Osteocyte (in vitro differentiated cells): ENCODE results near the gene CCDC27. TPM values are rescaled to one million over a fixed set of nuclear protein-coding genes. Genes with fewer than 3 reads are reported as not detected.

Source experiments
- DNase-seq: peaks from one replicate; pipeline ENCODE4 v3.0.0; 2021; ENCODE audit warnings: mixed read lengths; ENCODE audit not compliant: unreplicated experiment; ENCODE audit errors: extremely low spot score
- H3K27ac Mint-ChIP-seq: one replicate; pipeline ENCODE4 v1.8.0; 2021; ENCODE audit warnings: mild to moderate bottlenecking, mixed read lengths; ENCODE audit not compliant: unreplicated experiment
- H3K27me3 Mint-ChIP-seq: one replicate; pipeline ENCODE4 v1.8.0; 2021; ENCODE audit warnings: mixed read lengths; ENCODE audit not compliant: unreplicated experiment
- H3K36me3 Mint-ChIP-seq: one replicate; pipeline ENCODE4 v1.8.0; 2021; ENCODE audit warnings: mixed read lengths; ENCODE audit not compliant: unreplicated experiment
- H3K4me1 Mint-ChIP-seq: one replicate; pipeline ENCODE4 v1.8.0; 2021; ENCODE audit warnings: mixed read lengths; ENCODE audit not compliant: unreplicated experiment
- H3K4me3 Mint-ChIP-seq: one replicate; pipeline ENCODE4 v1.8.0; 2021; ENCODE audit warnings: mild to moderate bottlenecking, moderate library complexity, mixed read lengths; ENCODE audit not compliant: unreplicated experiment
- H3K9me3 Mint-ChIP-seq: one replicate; pipeline ENCODE4 v1.8.0; 2021; ENCODE audit warnings: mixed read lengths; ENCODE audit not compliant: unreplicated experiment
- total RNA-seq: library from RNA; stranded (reverse); gene quantifications from 2 replicates; pipeline ENCODE4 v1.2.1, GENCODE V29; 2021
- TF ChIP-seq, protein P1 (sequence below): fragments of 200-600 bp; sonication (generic); IDR thresholded peaks from 2 replicates; pipeline ENCODE4 v1.5.0; 2021; ENCODE audit warnings: antibody characterized with exemption, mild to moderate bottlenecking, moderate library complexity

Gene CCDC27
- total RNA-seq, 1 donor from 2014 or later = not detected

DNA sequence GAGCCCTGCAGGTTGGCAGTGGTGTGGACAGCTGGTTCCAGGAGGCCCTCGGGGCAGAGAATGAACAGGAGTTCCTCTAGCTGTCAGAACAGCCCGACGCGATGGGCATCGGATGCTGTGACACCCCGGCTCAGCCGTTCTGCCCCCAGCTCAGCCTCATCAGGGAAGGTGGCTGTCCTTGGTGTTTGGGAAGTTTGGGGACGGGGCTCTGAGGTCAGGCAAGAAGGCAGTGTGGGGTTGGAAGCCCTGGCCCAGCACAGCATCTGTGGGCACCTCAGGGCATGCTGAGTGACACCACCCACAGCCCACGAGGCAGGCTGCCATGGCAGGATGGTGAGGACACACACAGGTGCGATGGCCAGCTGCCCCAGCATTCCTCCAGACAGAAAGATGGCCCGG lies 40.9 kb upstream of the CCDC27 start:
- TF ChIP-seq, protein P1, sequence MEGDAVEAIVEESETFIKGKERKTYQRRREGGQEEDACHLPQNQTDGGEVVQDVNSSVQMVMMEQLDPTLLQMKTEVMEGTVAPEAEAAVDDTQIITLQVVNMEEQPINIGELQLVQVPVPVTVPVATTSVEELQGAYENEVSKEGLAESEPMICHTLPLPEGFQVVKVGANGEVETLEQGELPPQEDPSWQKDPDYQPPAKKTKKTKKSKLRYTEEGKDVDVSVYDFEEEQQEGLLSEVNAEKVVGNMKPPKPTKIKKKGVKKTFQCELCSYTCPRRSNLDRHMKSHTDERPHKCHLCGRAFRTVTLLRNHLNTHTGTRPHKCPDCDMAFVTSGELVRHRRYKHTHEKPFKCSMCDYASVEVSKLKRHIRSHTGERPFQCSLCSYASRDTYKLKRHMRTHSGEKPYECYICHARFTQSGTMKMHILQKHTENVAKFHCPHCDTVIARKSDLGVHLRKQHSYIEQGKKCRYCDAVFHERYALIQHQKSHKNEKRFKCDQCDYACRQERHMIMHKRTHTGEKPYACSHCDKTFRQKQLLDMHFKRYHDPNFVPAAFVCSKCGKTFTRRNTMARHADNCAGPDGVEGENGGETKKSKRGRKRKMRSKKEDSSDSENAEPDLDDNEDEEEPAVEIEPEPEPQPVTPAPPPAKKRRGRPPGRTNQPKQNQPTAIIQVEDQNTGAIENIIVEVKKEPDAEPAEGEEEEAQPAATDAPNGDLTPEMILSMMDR = no peak
- no peak overlapping the region for H3K27ac Mint-ChIP-seq
- no peak overlapping the region for H3K4me3 Mint-ChIP-seq
- no peaks in the 10 kb centered on the region for H3K36me3 Mint-ChIP-seq
- no peak for DNase-seq
- peaks cover 15% of the 10 kb centered on the region for H3K27me3 Mint-ChIP-seq
- no peaks in the 10 kb centered on the region for H3K9me3 Mint-ChIP-seq
- H3K4me1 Mint-ChIP-seq = no peaks in the 10 kb centered on the region

DNA sequence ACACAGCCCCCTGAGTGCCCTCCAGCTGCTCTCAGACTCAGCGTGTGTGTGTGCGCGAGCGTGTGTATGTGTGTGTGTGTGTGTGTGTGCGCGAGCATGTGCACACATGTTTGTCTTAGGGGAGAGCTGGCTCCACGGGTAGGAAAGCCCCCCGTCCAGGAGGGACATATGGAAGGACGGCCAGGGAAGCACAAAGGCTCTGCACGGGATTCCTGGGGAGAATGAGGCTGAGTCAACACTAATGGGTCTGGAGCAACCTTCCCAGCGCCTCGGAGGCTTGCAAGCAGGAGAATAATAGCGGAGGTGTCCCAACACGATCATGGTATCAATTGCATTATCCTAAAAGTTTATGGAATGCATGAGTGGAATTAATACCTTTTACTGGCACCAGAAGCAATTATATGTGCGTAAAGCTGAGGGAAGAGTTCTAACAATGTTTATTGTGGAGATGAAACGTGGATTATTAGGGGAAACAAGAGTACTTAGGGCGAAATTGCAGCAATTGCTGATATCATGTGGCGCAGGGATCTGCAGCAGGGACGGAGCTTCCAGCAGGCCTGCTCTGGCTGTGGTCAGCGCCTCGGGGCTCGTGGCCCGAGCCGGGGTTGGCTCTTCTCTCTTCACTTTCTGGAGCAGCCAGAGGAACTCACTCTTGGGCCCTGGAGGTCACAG lies 40.3 kb upstream of the CCDC27 start:
- peaks cover 15% of the 10 kb centered on the region for H3K27me3 Mint-ChIP-seq
- no peaks in the 10 kb centered on the region for H3K9me3 Mint-ChIP-seq
- H3K36me3 Mint-ChIP-seq = no peaks in the 10 kb centered on the region
- no peak overlapping the region for H3K4me3 Mint-ChIP-seq
- TF ChIP-seq, protein P1 = no peak
- no peak overlapping the region for H3K27ac Mint-ChIP-seq
- no peaks in the 10 kb centered on the region for H3K4me1 Mint-ChIP-seq
- DNase-seq = no peak

DNA sequence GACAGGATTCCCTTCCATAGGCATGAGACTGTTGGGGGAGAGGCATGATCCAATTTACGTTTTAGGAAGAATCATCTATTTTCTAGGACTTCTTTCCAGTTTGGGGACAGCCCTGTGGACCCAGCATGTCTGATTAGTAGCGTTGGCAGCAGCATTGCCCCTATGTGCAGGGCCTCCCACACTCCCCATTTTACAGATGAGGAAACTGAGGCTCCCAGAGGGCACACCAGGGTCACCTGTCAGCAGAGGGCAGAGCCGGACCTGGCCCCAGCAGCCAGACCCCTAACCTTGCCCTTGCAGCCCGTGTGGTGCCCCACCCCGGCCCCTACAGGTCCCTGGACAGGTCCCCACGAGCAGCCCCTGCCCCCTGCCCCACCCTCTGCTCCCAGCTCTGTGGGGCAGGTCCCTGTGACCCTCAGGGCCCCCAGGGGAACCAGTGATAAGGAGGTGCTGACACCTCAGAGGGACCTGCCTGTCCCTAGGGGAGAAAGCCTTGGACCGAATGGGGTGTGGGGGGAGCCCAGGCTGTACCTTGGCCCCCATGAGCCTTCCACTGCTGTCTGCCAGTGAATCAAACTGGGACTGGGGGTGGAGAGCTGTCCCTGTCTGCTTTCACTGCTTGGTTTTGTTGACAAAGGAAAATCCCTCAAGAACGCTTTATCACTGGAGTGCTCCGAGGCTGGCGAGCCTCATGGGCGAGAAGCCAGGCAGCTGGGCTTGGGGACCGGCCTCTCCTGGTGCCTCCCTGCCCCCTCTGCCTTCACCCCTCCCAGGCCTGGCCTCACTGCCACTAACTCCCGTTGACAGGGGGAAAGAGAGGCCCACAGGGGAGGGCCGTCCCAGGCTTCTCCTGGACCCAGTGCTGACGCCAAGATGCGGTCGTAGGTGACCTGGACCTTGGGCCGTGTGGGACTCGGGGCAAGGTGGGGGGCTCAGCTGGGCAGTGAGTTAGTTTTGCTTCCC lies 39.4 kb upstream of the CCDC27 start:
- no peaks in the 10 kb centered on the region for H3K4me1 Mint-ChIP-seq
- no peak for DNase-seq

DNA sequence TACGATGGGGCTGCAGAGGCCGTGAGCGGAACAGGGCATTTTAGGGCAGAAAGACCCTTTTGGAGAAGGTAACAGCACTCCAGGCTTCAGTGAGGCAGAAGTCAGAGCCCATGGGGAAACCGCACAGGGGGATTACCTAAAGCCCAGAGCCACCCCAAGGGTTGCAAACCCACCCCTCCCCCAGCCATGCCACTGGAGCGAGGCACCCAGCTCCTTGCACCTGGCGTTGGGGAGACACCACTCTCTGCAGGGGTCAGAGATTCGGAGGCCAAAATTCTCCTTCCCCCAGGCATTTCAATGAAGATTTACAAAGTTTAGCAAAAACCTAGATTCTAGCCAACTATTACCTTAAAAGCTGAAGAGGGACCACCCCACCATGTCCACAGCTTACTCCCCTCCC lies 38.4 kb upstream of the CCDC27 start:
- no peak for DNase-seq
- Mint-ChIP-seq H3K4me3 (no peak overlapping the region), H3K27ac (no peak overlapping the region), H3K9me3 (no peaks in the 10 kb centered on the region), H3K36me3 (no peaks in the 10 kb centered on the region), H3K27me3 (peaks cover 15% of the 10 kb centered on the region), H3K4me1 (no peaks in the 10 kb centered on the region)
- TF ChIP-seq, protein P1 = no peak

More for the DNA sequence above, 39.4 kb upstream of the CCDC27 start:
- TF ChIP-seq, protein P1 = no peak
- no peak overlapping the region for H3K4me3 Mint-ChIP-seq
- H3K9me3 Mint-ChIP-seq = no peaks in the 10 kb centered on the region
- H3K27ac Mint-ChIP-seq = no peak overlapping the region
- H3K27me3 Mint-ChIP-seq = peaks cover 15% of the 10 kb centered on the region
- H3K36me3 Mint-ChIP-seq = no peaks in the 10 kb centered on the region

DNA sequence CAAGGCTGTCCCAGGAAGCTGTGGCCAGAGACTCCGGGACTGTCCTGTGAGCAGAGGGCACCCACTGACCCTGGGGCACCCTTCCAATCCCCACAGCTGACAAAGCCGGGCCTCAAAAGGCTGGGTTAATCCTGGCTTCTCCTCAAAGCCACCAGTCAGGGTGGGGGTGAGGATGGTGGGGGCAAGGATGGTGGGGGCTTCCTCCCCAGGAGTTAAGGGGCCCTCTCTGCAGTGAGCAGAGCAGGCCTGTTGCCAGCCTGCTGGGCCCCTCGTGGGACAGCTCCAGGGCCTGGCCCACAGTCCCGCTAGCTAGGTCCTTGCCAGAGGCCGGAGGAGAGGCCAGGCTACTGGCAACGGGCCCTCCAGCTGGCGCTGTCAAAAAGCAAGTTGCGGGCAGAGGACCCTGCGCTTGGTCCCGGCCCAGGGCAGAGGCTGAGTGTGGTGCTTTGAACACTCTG lies 37.9 kb upstream of the CCDC27 start:
- Mint-ChIP-seq H3K27ac (no peak overlapping the region), H3K4me3 (no peak overlapping the region), H3K4me1 (no peaks in the 10 kb centered on the region), H3K9me3 (no peaks in the 10 kb centered on the region), H3K36me3 (no peaks in the 10 kb centered on the region), H3K27me3 (peaks cover 15% of the 10 kb centered on the region)
- TF ChIP-seq, protein P1 = no peak
- DNase-seq = no peak
